Hepatocyte (in vitro differentiated cells): ENCODE measurements around the gene RNASE13.

Experiments
- EZH2 ChIP-seq: fragments of 200-600 bp; sonication (generic); IDR thresholded peaks from 2 replicates; pipeline ENCODE4 v1.6.1; 2016; ENCODE audit warnings: antibody characterized with exemption, mild to moderate bottlenecking, borderline replicate concordance
- TF ChIP-seq, protein P1 (sequence below): fragments of 200-600 bp; sonication (generic); IDR thresholded peaks from 2 replicates; pipeline ENCODE4 v1.5.1; 2016; ENCODE audit warnings: antibody characterized with exemption, mild to moderate bottlenecking; ENCODE audit not compliant: poor library complexity

DNA sequence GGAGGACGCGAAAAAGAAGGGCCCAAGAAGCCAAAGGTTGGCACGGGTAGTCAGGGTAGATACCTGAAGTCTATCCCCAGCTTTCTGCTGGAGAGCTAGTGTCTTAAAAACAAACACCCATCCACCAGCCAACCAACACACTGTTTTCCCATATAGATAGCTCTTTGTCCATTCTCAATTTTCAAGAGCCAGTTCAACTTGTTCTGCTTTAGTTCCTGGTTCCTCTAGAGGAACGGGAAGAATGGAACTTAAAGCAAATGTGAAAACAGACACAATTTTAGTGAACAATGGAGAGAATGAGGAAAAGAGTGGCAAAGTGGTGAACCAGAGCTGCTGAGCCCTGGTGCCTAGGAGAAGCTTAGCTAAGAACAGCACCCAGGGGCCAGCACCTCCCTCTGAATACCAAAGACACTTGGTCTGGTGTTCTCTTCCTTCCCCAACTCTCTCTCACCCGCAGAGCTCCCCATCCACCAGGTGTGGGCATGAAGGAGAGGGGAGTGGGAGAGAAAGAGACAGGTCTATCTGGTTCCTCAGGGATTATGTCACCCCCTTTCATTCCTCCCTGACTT lies 13.5 kb downstream of the RNASE13 start:
- TF ChIP-seq, protein P1, sequence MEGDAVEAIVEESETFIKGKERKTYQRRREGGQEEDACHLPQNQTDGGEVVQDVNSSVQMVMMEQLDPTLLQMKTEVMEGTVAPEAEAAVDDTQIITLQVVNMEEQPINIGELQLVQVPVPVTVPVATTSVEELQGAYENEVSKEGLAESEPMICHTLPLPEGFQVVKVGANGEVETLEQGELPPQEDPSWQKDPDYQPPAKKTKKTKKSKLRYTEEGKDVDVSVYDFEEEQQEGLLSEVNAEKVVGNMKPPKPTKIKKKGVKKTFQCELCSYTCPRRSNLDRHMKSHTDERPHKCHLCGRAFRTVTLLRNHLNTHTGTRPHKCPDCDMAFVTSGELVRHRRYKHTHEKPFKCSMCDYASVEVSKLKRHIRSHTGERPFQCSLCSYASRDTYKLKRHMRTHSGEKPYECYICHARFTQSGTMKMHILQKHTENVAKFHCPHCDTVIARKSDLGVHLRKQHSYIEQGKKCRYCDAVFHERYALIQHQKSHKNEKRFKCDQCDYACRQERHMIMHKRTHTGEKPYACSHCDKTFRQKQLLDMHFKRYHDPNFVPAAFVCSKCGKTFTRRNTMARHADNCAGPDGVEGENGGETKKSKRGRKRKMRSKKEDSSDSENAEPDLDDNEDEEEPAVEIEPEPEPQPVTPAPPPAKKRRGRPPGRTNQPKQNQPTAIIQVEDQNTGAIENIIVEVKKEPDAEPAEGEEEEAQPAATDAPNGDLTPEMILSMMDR = no peak
- TF ChIP-seq EZH2 = no peak
